Measurements from ENCODE around the gene PPFIBP2.
"Not testable (repeated sequence)": the region's sequence is repeated elsewhere in the genome, so short reads cannot be mapped to it uniquely, and the experiment has no call there.

The PPFIBP2 gene

GRCh38 chr11:7639643-7640025 is 125.8 kb downstream of the PPFIBP2 start:
- no peak for DNase-seq

GRCh38 chr11:7640816-7641215 is 127.0 kb downstream of the PPFIBP2 start:
- no peak for DNase-seq

- no peak for DNase-seq
Measured at GRCh38 chr11:7642747-7643146, 128.9 kb downstream of the PPFIBP2 start.

GRCh38 chr11:7643314-7643713 is 129.5 kb downstream of the PPFIBP2 start:
- DNase-seq = no peak

GRCh38 chr11:7645206-7645605 is 131.4 kb downstream of the PPFIBP2 start:
- no peak for DNase-seq

- DNase-seq = no peak
Measured at GRCh38 chr11:7646866-7647265, 133.1 kb downstream of the PPFIBP2 start.

GRCh38 chr11:7648264-7648663 is 134.5 kb downstream of the PPFIBP2 start:
- no peak for DNase-seq

GRCh38 chr11:7651140-7651551 is 137.3 kb downstream of the PPFIBP2 start:
- peak; percentile 12 for DNase-seq

- no peak for DNase-seq
Measured at GRCh38 chr11:7651700-7652099, 137.9 kb downstream of the PPFIBP2 start.

GRCh38 chr11:7654195-7654705 is 140.5 kb downstream of the PPFIBP2 start:
- DNase-seq = no peak

GRCh38 chr11:7655253-7656217 is 141.7 kb downstream of the PPFIBP2 start:
- no peak for DNase-seq

- DNase-seq = no peak
Measured at GRCh38 chr11:7656704-7657103, 142.9 kb downstream of the PPFIBP2 start.

- DNase-seq = peak; percentile 69
Measured at GRCh38 chr11:7657306-7658025, 143.7 kb downstream of the PPFIBP2 start.

- not testable (repeated sequence) for DNase-seq
Measured at GRCh38 chr11:7663531-7663930, 149.7 kb downstream of the PPFIBP2 start.

GRCh38 chr11:7664867-7665266 is 151.1 kb downstream of the PPFIBP2 start:
- DNase-seq = no peak

GRCh38 chr11:7665473-7666291 is 151.9 kb downstream of the PPFIBP2 start:
- peak; percentile 65 for DNase-seq

GRCh38 chr11:7666292-7666866 is 152.6 kb downstream of the PPFIBP2 start:
- no peak for DNase-seq

GRCh38 chr11:7667460-7667859 is 153.7 kb downstream of the PPFIBP2 start:
- no peak for DNase-seq

GRCh38 chr11:7668464-7668863 is 154.7 kb downstream of the PPFIBP2 start:
- DNase-seq = no peak

- DNase-seq = no peak
Measured at GRCh38 chr11:7668911-7669310, 155.1 kb downstream of the PPFIBP2 start.

GRCh38 chr11:7670641-7671040 is 156.8 kb downstream of the PPFIBP2 start:
- no peak for DNase-seq
